Stimulated activated effector memory CD8-positive, alpha-beta T cell treated with anti-CD3 and anti-CD28 coated beads, Interleukin-12 subunit alpha, Interleukin-12 subunit beta, amount 100 ng/mL, for 72 hours (primary cell): ENCODE results near the gene ZSCAN12.
"Not testable (repeated sequence)": the region's sequence is repeated elsewhere in the genome, so short reads cannot be mapped to it uniquely, and the experiment has no call there.

Experiments used
- ATAC-seq: fragments of 150-1000 bp; cut with Tn5 transposase; 2 replicates; pipeline ENCODE4 v1.10.0; 2021
- DNase-seq, 2 donors: peaks; one replicate each; pipeline ENCODE4 v3.0.0; 2021 to 2022; ENCODE audit warnings: low spot score in 2 of 2
- H3K27ac Mint-ChIP-seq: one replicate; pipeline ENCODE4 v1.8.0; 2022; ENCODE audit warnings: mild to moderate bottlenecking, mixed read lengths
- H3K36me3 Mint-ChIP-seq: one replicate; pipeline ENCODE4 v1.8.0; 2022; ENCODE audit warnings: mild to moderate bottlenecking, mixed read lengths
- H3K4me1 Mint-ChIP-seq: one replicate; pipeline ENCODE4 v1.8.0; 2022; ENCODE audit warnings: mixed read lengths
- H3K4me3 Mint-ChIP-seq: one replicate; pipeline ENCODE4 v1.8.0; 2022; ENCODE audit warnings: mild to moderate bottlenecking, mixed read lengths
- H3K9me3 Mint-ChIP-seq: one replicate; pipeline ENCODE4 v1.8.0; 2022; ENCODE audit warnings: mixed read lengths

Gene ZSCAN12

GRCh38 chr6:28371706-28372451, 27.7 kb downstream of the ZSCAN12 start:
- no peaks in the 10 kb centered on the region for H3K4me1 Mint-ChIP-seq

GRCh38 chr6:28371280-28371679, 28.3 kb downstream of the ZSCAN12 start:
- H3K4me3 Mint-ChIP-seq: no peak overlapping the region
- H3K27ac Mint-ChIP-seq: no peak overlapping the region
- ATAC-seq: no peak
- no peak for DNase-seq
- H3K4me1 Mint-ChIP-seq: no peaks in the 10 kb centered on the region
- H3K36me3 Mint-ChIP-seq: peaks cover 10% of the 10 kb centered on the region
- no peaks in the 10 kb centered on the region for H3K9me3 Mint-ChIP-seq

More at GRCh38 chr6:28371706-28372451, 27.7 kb downstream of the ZSCAN12 start:
- Mint-ChIP-seq H3K4me3 (no peak overlapping the region), H3K9me3 (no peaks in the 10 kb centered on the region), H3K27ac (no peak overlapping the region), H3K36me3 (peaks cover 5% of the 10 kb centered on the region)
- ATAC-seq (no peak), DNase-seq (no peak)

GRCh38 chr6:28370440-28370839, 29.1 kb downstream of the ZSCAN12 start:
- Mint-ChIP-seq H3K4me1 (no peaks in the 10 kb centered on the region), H3K4me3 (no peak overlapping the region), H3K9me3 (no peaks in the 10 kb centered on the region), H3K36me3 (peaks cover 16% of the 10 kb centered on the region), H3K27ac (no peak overlapping the region)
- no peak for DNase-seq
- ATAC-seq: no peak

- H3K9me3 Mint-ChIP-seq: no peaks in the 10 kb centered on the region
- H3K27ac Mint-ChIP-seq: no peak overlapping the region
- ATAC-seq: no peak
- no peak overlapping the region for H3K4me3 Mint-ChIP-seq
- no peaks in the 10 kb centered on the region for H3K4me1 Mint-ChIP-seq
- no peak for DNase-seq
- peaks cover 21% of the 10 kb centered on the region for H3K36me3 Mint-ChIP-seq
These were observed 30.1 kb downstream of the ZSCAN12 start for GRCh38 chr6:28369463-28369862.

GRCh38 chr6:28368522-28368921, 31.0 kb downstream of the ZSCAN12 start:
- Mint-ChIP-seq H3K36me3 (peaks cover 21% of the 10 kb centered on the region), H3K9me3 (no peaks in the 10 kb centered on the region), H3K4me3 (no peak overlapping the region), H3K4me1 (no peaks in the 10 kb centered on the region), H3K27ac (no peak overlapping the region)
- DNase-seq (no peak), ATAC-seq (no peak)

- not testable (repeated sequence) for H3K4me1 Mint-ChIP-seq, DNase-seq, H3K9me3 Mint-ChIP-seq, H3K4me3 Mint-ChIP-seq
- ATAC-seq: peak; percentile 16
- Mint-ChIP-seq H3K27ac (peak overlapping the region; percentile 79), H3K36me3 (peaks cover 29% of the 10 kb centered on the region)
These were observed 34.0 kb downstream of the ZSCAN12 start for GRCh38 chr6:28365590-28365989.

GRCh38 chr6:28360961-28361360, 38.6 kb downstream of the ZSCAN12 start:
- H3K36me3 Mint-ChIP-seq: peaks cover 21% of the 10 kb centered on the region
- H3K4me1 Mint-ChIP-seq: peaks cover 9% of the 10 kb centered on the region
- H3K27ac Mint-ChIP-seq: no peak overlapping the region
- H3K4me3 Mint-ChIP-seq: no peak overlapping the region
- ATAC-seq (no peak), DNase-seq (no peak)
- H3K9me3 Mint-ChIP-seq: no peaks in the 10 kb centered on the region

- H3K27ac Mint-ChIP-seq, H3K9me3 Mint-ChIP-seq, H3K36me3 Mint-ChIP-seq, ATAC-seq, H3K4me3 Mint-ChIP-seq, DNase-seq: not testable (repeated sequence)
- peaks cover 17% of the 10 kb centered on the region for H3K4me1 Mint-ChIP-seq
These were observed 40.0 kb downstream of the ZSCAN12 start for GRCh38 chr6:28359562-28359961.

GRCh38 chr6:28357036-28357435, 42.5 kb downstream of the ZSCAN12 start:
- Mint-ChIP-seq H3K9me3 (no peaks in the 10 kb centered on the region), H3K36me3 (no peaks in the 10 kb centered on the region), H3K27ac (peak overlapping the region; percentile 84), H3K4me1 (peaks cover 17% of the 10 kb centered on the region), H3K4me3 (no peak overlapping the region)
- DNase-seq (no peak), ATAC-seq (no peak)

- Mint-ChIP-seq H3K4me1 (peaks cover 19% of the 10 kb centered on the region), H3K9me3 (no peaks in the 10 kb centered on the region), H3K4me3 (peak overlapping the region; percentile 78), H3K36me3 (no peaks in the 10 kb centered on the region), H3K27ac (peak overlapping the region; percentile 84)
- DNase-seq: no peak
- ATAC-seq: no peak
These were observed 42.9 kb downstream of the ZSCAN12 start for GRCh38 chr6:28356666-28357020.

GRCh38 chr6:28355743-28356665, 43.5 kb downstream of the ZSCAN12 start:
- Mint-ChIP-seq H3K4me3 (peak overlapping the region; percentile 78), H3K9me3 (no peaks in the 10 kb centered on the region), H3K36me3 (no peaks in the 10 kb centered on the region), H3K27ac (peak overlapping the region; percentile 84), H3K4me1 (peaks cover 26% of the 10 kb centered on the region)
- peak; percentile 83 for ATAC-seq
- DNase-seq: peak; percentile 54 to 78

- Mint-ChIP-seq H3K36me3 (peaks cover 1% of the 10 kb centered on the region), H3K4me1 (peaks cover 37% of the 10 kb centered on the region), H3K4me3 (peak overlapping the region; percentile 78), H3K9me3 (no peaks in the 10 kb centered on the region), H3K27ac (no peak overlapping the region)
- no peak for DNase-seq
- ATAC-seq: no peak
These were observed 44.6 kb downstream of the ZSCAN12 start for GRCh38 chr6:28354688-28355554.

GRCh38 chr6:28353981-28354676, 45.4 kb downstream of the ZSCAN12 start:
- Mint-ChIP-seq H3K4me1 (peaks cover 43% of the 10 kb centered on the region), H3K27ac (no peak overlapping the region), H3K4me3 (no peak overlapping the region), H3K9me3 (no peaks in the 10 kb centered on the region), H3K36me3 (peaks cover 4% of the 10 kb centered on the region)
- ATAC-seq (no peak), DNase-seq (no peak)

- no peak for ATAC-seq
- H3K4me3 Mint-ChIP-seq: no peak overlapping the region
- no peaks in the 10 kb centered on the region for H3K9me3 Mint-ChIP-seq
- no peak for DNase-seq
- peaks cover 43% of the 10 kb centered on the region for H3K4me1 Mint-ChIP-seq
- no peak overlapping the region for H3K27ac Mint-ChIP-seq
- peaks cover 4% of the 10 kb centered on the region for H3K36me3 Mint-ChIP-seq
These were observed 46.2 kb downstream of the ZSCAN12 start for GRCh38 chr6:28353356-28353755.
